GM12801 (cell line): ENCODE measurements around the gene CPS1.

Experiments used
- CTCF ChIP-seq: IDR thresholded peaks from one replicate; pipeline ENCODE4 v1.5.1; 2011; ENCODE audit warnings: control low read depth; ENCODE audit not compliant: insufficient read length; ENCODE audit errors: extremely low read depth

Gene CPS1

GRCh38 chr2:210584834-210585233 is 28.4 kb downstream of the CPS1 start:
- no peak for TF ChIP-seq CTCF

- TF ChIP-seq CTCF, result no peak
Measured at GRCh38 chr2:210586381-210586780, 30.0 kb downstream of the CPS1 start.

- no peak for TF ChIP-seq CTCF
Measured at GRCh38 chr2:210591663-210592062, 35.3 kb downstream of the CPS1 start.

GRCh38 chr2:210592726-210593125 is 36.3 kb downstream of the CPS1 start:
- no peak for TF ChIP-seq CTCF

- no peak for TF ChIP-seq CTCF
Measured at GRCh38 chr2:210593166-210593565, 36.8 kb downstream of the CPS1 start.

- TF ChIP-seq CTCF, result no peak
Measured at GRCh38 chr2:210598219-210598618, 41.8 kb downstream of the CPS1 start.

GRCh38 chr2:210599476-210599875 is 43.1 kb downstream of the CPS1 start:
- no peak for TF ChIP-seq CTCF

- no peak for TF ChIP-seq CTCF
Measured at GRCh38 chr2:210604666-210605065, 48.3 kb downstream of the CPS1 start.
